Keratinocyte (primary cell): Measurements from ENCODE around the gene TET2. TPM values are rescaled to one million over a fixed set of nuclear protein-coding genes. Genes with fewer than 3 reads are reported as not detected.
A peak's percentile ranks its signal among the peaks of the same experiment; 100 is the strongest.

Experiments used
- DNase-seq: peaks from one replicate; pipeline ENCODE4 v3.0.0-alpha.2; 2011; ENCODE audit warnings: low read depth, missing footprints, low spot score
- FAIRE-seq: peaks from 2 replicates; lab custom pipeline; 2011; peaks lifted over from hg19 to GRCh38; lab: Jason Lieb, UNC
- H2AFZ ChIP-seq: 2 replicates; pipeline ENCODE4 v1.6.0; 2012; ENCODE audit warnings: low read length, control low read depth, inconsistent platforms; ENCODE audit not compliant: control insufficient read depth
- H3K27ac ChIP-seq: 2 replicates; pipeline ENCODE4 v1.5.1; 2011; ENCODE audit warnings: low read length; ENCODE audit not compliant: control insufficient read depth, insufficient read depth
- H3K27me3 ChIP-seq: 3 replicates; pipeline ENCODE4 v1.6.0; 2011; ENCODE audit warnings: low read length; ENCODE audit not compliant: control insufficient read depth, insufficient read depth; ENCODE audit errors: extremely low read depth
- H3K36me3 ChIP-seq, 2 experiments: 2 replicates in 1 of 2; 3 replicates in 1 of 2; pipeline ENCODE4 v1.5.1; 2011; ENCODE audit warnings: low read length in 2 of 2, mild to moderate bottlenecking in 1 of 2; ENCODE audit not compliant: control insufficient read depth in 2 of 2, insufficient read depth in 2 of 2; ENCODE audit errors: extremely low read depth in 1 of 2
- H3K4me1 ChIP-seq: 3 replicates; pipeline ENCODE4 v1.5.1; 2011; ENCODE audit warnings: low read length; ENCODE audit not compliant: control insufficient read depth, insufficient read depth; ENCODE audit errors: extremely low read depth
- H3K4me2 ChIP-seq: 3 replicates; pipeline ENCODE4 v1.6.0; 2011; ENCODE audit warnings: low read depth, low read length; ENCODE audit not compliant: control insufficient read depth, insufficient read depth; ENCODE audit errors: extremely low read depth
- H3K4me3 ChIP-seq, 3 experiments: fragments of 200-600 bp in 1 of 3; sonication (generic) in 1 of 3; 2 replicates in 2 of 3; 3 replicates in 1 of 3; pipeline ENCODE4 v1.5.1; 2011 to 2016; ENCODE audit warnings: low read length in 3 of 3, mild to moderate bottlenecking in 3 of 3, control low read depth in 2 of 3, inconsistent platforms in 1 of 3, low read depth in 1 of 3, mixed read lengths in 1 of 3, mixed run types in 1 of 3, moderate library complexity in 1 of 3; ENCODE audit not compliant: control insufficient read depth in 2 of 3, insufficient read depth in 2 of 3; ENCODE audit errors: extremely low read depth in 1 of 3
- H3K79me2 ChIP-seq: 2 replicates; pipeline ENCODE4 v1.6.0; 2012; ENCODE audit warnings: low read length; ENCODE audit not compliant: control insufficient read depth, insufficient read depth
- H3K9ac ChIP-seq: 3 replicates; pipeline ENCODE4 v1.6.0; 2011; ENCODE audit warnings: low read length; ENCODE audit not compliant: control insufficient read depth, insufficient read depth; ENCODE audit errors: extremely low read depth
- H3K9me1 ChIP-seq: 3 replicates; pipeline ENCODE4 v1.6.0; 2011; ENCODE audit warnings: low read length; ENCODE audit not compliant: control insufficient read depth, insufficient read depth; ENCODE audit errors: extremely low read depth
- H3K9me3 ChIP-seq: 2 replicates; pipeline ENCODE4 v1.5.1; 2012; ENCODE audit warnings: low read depth, low read length; ENCODE audit not compliant: control insufficient read depth
- H4K20me1 ChIP-seq: 3 replicates; pipeline ENCODE4 v1.6.0; 2011; ENCODE audit warnings: low read length; ENCODE audit not compliant: control insufficient read depth, insufficient read depth; ENCODE audit errors: extremely low read depth
- EZH2 ChIP-seq: IDR thresholded peaks from one replicate; pipeline ENCODE4 v1.6.1; 2012; ENCODE audit warnings: inconsistent platforms, mild to moderate bottlenecking, low read length, moderate library complexity
- dilution Hi-C: fragments of 300-500 bp; cut with MboI; formaldehyde crosslinking; loops from one replicate; pipeline ENCODE4 v1.7.0; 2020; ENCODE audit warnings: low sequenced_read_pairs; ENCODE audit not compliant: extremely low pct_ligation_motif_present
- polyA plus RNA-seq, 5 experiments: library from polyadenylated mRNA; depleted of rRNA in 3 of 5; stranded (reverse) in 3 of 5; stranded (forward) in 1 of 5; unstranded in 1 of 5; fragments of >200 nt; gene quantifications; 1 replicate in 1 of 5; 2 replicates in 3 of 5; 3 replicates in 1 of 5; pipeline versions ENCODE4 v1.2.1 to v1.2.3, GENCODE V29; 2011 to 2012; ENCODE audit warnings: missing spikeins in 2 of 5, low read depth in 1 of 5, low replicate concordance in 1 of 5
- TF ChIP-seq, protein P1 (sequence below), 3 experiments: IDR thresholded peaks in 1 of 3; conservative IDR thresholded peaks in 1 of 3; optimal IDR thresholded peaks in 1 of 3; 2 replicates in 2 of 3; 3 replicates in 1 of 3; pipeline versions ENCODE3 to v1.5.1; 2011; ENCODE audit warnings: low read length in 3 of 3, mild to moderate bottlenecking in 3 of 3, moderate library complexity in 2 of 3, control low read depth in 1 of 3, inconsistent platforms in 1 of 3; ENCODE audit not compliant: insufficient read depth in 2 of 3; ENCODE audit errors: extremely low read depth in 1 of 3

TET2 gene
- polyA plus RNA-seq, 1 donor (not counting 4 experiments of a cell fraction or from before 2014, with no cell fraction given), result 9.6 TPM

DNA sequence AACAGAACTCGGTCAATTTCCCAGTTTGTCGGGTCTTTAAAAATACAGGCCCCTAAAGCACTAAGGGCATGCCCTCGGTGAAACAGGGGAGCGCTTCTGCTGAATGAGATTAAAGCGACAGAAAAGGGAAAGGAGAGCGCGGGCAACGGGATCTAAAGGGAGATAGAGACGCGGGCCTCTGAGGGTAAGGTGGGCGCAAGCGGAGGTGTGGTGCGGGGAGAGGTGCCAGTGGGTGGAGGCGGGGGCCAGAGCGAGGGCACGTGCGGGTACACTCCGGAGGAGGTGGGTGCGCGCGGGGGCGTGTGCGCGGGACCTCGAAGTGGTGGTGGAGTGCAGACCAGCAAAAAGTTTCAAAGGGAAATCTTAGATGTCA lies 787 bp upstream of the TET2 start:
- no peak for FAIRE-seq
- no peak for DNase-seq
- H3K27me3 ChIP-seq, result no peaks in the 10 kb centered on the region
- H3K4me1 ChIP-seq, result peaks cover 16% of the 10 kb centered on the region
- H3K79me2 ChIP-seq, result peaks cover 37% of the 10 kb centered on the region
- H3K9me3 ChIP-seq, result no peaks in the 10 kb centered on the region
- H3K4me2 ChIP-seq, result peak overlapping the region; percentile 77
- H3K36me3 ChIP-seq, result no peaks in the 10 kb centered on the region
- no peak for TF ChIP-seq EZH2
- TF ChIP-seq, protein P1, sequence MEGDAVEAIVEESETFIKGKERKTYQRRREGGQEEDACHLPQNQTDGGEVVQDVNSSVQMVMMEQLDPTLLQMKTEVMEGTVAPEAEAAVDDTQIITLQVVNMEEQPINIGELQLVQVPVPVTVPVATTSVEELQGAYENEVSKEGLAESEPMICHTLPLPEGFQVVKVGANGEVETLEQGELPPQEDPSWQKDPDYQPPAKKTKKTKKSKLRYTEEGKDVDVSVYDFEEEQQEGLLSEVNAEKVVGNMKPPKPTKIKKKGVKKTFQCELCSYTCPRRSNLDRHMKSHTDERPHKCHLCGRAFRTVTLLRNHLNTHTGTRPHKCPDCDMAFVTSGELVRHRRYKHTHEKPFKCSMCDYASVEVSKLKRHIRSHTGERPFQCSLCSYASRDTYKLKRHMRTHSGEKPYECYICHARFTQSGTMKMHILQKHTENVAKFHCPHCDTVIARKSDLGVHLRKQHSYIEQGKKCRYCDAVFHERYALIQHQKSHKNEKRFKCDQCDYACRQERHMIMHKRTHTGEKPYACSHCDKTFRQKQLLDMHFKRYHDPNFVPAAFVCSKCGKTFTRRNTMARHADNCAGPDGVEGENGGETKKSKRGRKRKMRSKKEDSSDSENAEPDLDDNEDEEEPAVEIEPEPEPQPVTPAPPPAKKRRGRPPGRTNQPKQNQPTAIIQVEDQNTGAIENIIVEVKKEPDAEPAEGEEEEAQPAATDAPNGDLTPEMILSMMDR (optimal IDR thresholded peaks at IDR 0.05 in 1 of 3, IDR thresholded peaks at IDR 0.05 in 1 of 3, conservative IDR thresholded peaks at IDR 0.05 in 1 of 3; ENCODE audit: extremely low read depth in 1 of 3, insufficient read depth in 2 of 3, low read length in 3 of 3), result no peak
- peak overlapping the region; percentile 99 for H3K9ac ChIP-seq
- no peaks in the 10 kb centered on the region for H4K20me1 ChIP-seq
- H3K27ac ChIP-seq, result peak overlapping the region; percentile 96
- dilution Hi-C loops, result no loop called here
- peaks cover 3% of the 10 kb centered on the region for H3K9me1 ChIP-seq
- peak overlapping the region; percentile 99 for H2AFZ ChIP-seq
- H3K4me3 ChIP-seq, result peak overlapping the region; percentile 95 to 99 (median 99)

DNA sequence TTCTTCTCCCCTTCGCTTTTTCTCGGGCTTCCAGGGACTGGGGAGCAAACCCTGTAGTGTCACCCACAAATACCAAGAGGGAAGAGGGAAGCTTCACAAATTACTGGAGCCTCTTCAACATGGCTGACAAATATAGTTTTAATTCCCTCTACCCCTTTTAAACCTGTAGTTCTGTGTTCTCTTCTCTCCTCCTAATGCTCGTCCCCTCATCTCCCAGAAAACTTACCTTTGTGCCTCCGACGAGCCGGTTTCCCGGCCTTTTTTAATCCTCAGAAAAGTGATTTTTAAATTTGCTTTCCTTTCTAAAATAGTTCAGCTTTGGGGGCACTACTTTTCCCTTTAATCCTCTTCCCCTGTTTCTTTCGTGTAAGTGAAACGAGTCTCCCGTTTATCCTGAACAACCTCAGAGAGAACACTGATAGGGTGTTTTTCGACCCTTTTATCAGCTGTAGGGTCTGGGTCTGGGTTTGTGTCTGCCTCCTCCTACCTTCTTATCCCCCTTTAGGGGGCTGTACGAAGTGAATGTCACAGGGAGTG lies 408 bp downstream of the TET2 start:
- Histone ChIP-seq H3K4me2 (peak overlapping the region; percentile 93), H3K36me3 (no peaks in the 10 kb centered on the region), H3K27ac (peak overlapping the region; percentile 96), H2AFZ (peak overlapping the region; percentile 99), H3K79me2 (peaks cover 48% of the 10 kb centered on the region), H3K4me3 (peak overlapping the region; percentile 95 to 99 (median 99)), H3K9me1 (peaks cover 3% of the 10 kb centered on the region), H4K20me1 (no peaks in the 10 kb centered on the region), H3K4me1 (peaks cover 16% of the 10 kb centered on the region), H3K9ac (peak overlapping the region; percentile 99), H3K27me3 (no peaks in the 10 kb centered on the region), H3K9me3 (no peaks in the 10 kb centered on the region)
- DNase-seq (no peak), FAIRE-seq (peak; percentile 13)
- dilution Hi-C loops, result no loop called here
- TF ChIP-seq, protein P1 (optimal IDR thresholded peaks at IDR 0.05 in 1 of 3, IDR thresholded peaks at IDR 0.05 in 1 of 3, conservative IDR thresholded peaks at IDR 0.05 in 1 of 3; ENCODE audit: extremely low read depth in 1 of 3, insufficient read depth in 2 of 3, low read length in 3 of 3), result no peak
- no peak for TF ChIP-seq EZH2
